A172 (cell line): ENCODE measurements around the gene EP400. TPM values are rescaled to one million over a fixed set of nuclear protein-coding genes. Genes with fewer than 3 reads are reported as not detected.

Source experiments
- DNase-seq: peaks from one replicate; pipeline ENCODE4 v3.0.0-alpha.2; 2015; ENCODE audit warnings: low spot score
- total RNA-seq: library from RNA; depleted of rRNA; stranded (reverse); fragments of >200 nt; shearing (Covaris generic); gene quantifications from 2 replicates; pipeline ENCODE4 v1.2.3, GENCODE V29; 2014; rRNA removed

Gene EP400
- total RNA-seq, 1 experiment from 2014 or later, result 6.8 TPM

DNA sequence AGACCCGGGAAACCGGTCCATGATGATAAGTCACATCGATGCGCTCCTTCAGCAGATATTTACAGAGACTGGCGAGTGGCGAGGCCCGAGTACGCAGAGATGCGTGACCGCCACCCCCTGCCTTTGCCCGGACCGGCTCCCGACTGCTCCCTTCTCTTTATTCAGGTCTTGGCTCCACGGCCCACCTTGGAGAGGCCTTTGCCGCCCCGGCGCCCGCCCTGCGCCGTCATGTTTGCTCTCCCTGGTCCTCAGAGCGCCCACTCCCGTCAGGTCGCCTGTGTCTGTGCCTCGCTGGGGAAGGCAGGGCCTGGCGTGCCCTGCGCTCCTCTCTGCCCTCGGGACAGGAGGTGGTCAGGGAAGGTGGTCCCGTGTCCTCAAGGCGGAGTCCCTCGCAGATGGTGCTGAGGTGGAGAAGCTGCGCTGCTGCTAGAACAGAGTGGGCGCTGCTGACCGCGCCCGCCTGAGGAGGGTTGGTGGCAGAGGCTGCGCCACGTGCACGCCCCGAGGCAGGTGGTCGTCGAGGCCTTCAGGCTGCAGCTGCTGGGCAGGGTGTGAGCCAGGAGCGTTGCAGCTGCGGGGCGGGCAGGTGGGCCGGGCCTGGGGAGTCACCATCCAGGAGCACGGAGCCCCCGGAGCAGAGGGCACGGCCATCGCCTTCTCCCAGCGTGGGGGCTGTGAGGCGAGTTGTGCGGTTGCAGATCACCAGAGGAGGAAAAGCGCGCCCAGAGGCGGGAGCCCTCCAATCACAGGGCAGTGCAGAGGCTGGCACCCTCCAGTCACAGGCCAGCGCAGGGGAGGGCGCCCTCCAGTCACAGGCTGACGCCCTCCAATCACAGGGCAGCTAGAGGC is 167.2 kb downstream of the EP400 start:
- DNase-seq, result no peak

GRCh38 chr12:132117558-132117875 is 167.8 kb downstream of the EP400 start:
- no peak for DNase-seq

GRCh38 chr12:132118876-132119275 is 169.1 kb downstream of the EP400 start:
- no peak for DNase-seq

DNA sequence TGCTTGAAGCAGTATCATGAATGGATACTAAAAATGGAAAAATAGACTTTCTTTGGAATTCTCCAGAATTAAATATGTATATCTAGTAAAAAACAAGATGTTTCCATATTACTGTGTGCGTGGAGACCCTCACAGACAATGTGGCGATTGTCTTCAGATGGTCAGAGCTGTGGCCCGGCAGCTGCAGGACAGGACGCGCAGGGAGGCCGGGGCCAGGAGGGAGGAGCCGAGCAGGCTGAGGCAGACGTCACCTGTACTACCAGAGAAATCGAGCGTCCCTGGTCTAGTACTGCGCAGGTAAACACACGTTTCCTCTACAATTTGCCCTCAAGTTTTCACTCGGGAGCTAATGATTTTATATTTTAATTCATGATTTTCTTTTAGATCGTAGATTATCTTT is 171.5 kb downstream of the EP400 start:
- no peak for DNase-seq

DNA sequence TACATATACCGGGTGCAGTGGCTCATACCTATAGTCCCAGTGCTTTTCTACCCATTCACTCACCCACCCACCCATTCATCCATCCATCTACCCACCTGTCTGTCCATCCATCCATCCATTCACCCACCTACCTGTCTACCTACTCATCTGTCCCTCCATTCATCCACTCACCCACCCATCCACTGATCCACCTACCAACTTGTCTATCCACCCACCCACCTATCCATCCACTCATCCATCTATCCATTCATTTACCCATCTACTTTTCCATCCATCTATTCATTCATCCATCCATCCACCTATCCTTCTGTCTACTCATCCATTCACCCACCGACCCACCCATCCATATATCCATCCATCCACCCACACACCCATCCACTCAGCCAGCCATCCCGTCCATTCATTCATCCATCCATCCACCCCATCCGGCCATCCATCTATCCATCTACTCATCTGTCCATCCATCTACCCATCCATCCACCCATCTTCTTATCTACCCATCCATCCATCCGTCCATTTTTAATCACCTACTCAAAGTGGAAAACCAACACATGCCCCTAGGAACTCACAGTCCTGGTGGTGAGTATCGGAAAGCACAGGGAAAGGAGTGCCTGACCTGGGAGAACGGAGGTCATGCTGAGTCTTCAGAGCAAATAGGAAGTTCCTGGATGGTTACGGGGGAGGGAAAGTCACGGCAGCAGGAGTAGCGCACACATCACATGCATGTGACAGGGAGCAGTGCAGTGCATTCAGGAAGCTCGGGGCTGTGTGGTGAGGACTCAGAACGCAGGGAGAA is 174.4 kb downstream of the EP400 start:
- DNase-seq, result no peak

- DNase-seq, result no peak
Measured at GRCh38 chr12:132124766-132125425, 175.2 kb downstream of the EP400 start.

DNA sequence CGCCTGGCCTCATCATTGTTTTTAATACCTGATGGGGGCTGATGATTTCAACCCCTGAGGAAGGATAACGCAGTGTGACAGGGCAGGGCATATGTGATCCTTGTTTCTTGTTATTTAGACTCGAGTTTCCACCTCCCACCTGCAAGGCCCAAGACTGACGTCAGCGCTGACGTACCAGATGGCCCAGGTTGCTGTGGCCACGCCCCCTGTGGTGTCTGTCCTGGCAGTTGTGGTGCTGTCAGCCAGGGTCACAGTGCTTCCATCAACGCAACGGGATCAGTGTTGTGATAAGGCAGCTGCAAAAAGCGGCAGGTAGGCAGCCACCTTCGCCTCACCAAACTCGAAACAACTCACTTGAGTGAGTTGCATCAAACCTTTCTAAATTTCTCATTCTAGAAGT is 176.0 kb downstream of the EP400 start:
- no peak for DNase-seq

DNA sequence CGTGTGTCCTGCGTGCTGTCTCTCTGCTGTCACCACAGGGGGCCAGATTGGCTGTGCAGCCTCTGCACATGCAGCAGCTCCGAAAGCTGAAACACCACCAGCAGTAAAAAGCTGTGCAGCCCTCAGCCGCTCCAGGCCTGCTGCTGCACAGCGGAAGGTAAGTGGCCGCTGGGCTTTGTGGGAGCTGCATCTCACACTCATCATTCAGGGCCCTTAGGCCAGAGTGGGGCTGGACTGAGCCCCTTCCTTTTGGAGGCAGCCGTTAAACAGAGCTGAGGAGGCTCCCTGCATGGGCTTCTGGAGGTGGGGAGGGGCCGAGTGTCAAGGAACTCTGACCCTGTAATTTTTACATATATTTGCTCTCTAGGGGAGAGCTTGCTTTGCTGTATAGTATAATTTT is 177.3 kb downstream of the EP400 start:
- no peak for DNase-seq

DNA sequence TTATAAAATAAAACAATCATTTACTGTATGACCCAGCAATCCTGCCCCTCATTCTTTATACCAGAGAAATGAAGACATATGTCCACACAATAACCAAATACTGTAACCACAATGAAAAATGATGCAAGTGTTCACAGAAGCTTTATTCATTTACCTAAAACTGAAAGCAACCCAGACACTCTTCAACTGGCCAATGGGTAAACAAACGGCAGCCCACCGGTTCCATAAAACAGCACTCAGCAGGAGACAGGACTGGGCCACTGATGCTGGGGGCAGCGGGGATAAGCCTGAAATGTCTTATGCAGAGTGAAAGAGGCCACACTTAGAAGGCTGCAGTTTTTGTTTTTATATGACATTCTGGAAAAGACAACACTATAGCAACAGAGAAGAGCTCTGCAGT is 179.3 kb downstream of the EP400 start:
- no peak for DNase-seq

- DNase-seq, result no peak
Measured at GRCh38 chr12:132130690-132131089, 180.9 kb downstream of the EP400 start.

Other genes starting within 250 kb of the EP400 start
- 21.9 and 30.1 TPM in 2 replicates for gene SFSWAP, start 238.9 kb upstream of the EP400 start, total RNA-seq
- gene MMP17, start 121.5 kb upstream of the EP400 start, total RNA-seq, result 3.7 and 5.7 TPM in 2 replicates
- 6.9 and 8.0 TPM in 2 replicates for gene ULK1, start 55.3 kb upstream of the EP400 start, total RNA-seq
- gene PUS1, start 20.7 kb upstream of the EP400 start, total RNA-seq, result 13.6 and 17.5 TPM in 2 replicates
- 4.7 and 5.6 TPM in 2 replicates for gene DDX51, start 194.4 kb downstream of the EP400 start, total RNA-seq
- gene NOC4L, start 194.5 kb downstream of the EP400 start, total RNA-seq, result 15.2 and 23.2 TPM in 2 replicates